ENCODE results near the gene SUMF1.

DNA sequence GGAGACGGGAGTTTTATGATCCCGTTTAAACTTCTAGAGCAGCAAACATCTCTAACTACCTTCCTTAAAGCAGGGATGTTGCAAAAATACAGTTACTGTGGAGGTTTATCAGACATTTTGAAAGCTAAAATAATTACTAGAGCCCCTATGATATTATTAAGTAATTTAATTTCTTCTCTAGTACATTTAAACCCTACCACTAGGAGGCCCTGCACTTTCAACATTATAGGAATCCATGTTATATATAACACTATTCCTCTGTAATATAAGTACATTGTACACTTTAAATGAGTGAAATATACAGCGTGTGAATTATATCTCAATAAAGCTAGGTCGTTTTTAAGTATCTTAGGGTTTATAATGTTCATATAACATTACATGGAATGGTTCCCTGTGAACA, 152.4 kb downstream of the SUMF1 start:
- TF ChIP-seq, protein P1, sequence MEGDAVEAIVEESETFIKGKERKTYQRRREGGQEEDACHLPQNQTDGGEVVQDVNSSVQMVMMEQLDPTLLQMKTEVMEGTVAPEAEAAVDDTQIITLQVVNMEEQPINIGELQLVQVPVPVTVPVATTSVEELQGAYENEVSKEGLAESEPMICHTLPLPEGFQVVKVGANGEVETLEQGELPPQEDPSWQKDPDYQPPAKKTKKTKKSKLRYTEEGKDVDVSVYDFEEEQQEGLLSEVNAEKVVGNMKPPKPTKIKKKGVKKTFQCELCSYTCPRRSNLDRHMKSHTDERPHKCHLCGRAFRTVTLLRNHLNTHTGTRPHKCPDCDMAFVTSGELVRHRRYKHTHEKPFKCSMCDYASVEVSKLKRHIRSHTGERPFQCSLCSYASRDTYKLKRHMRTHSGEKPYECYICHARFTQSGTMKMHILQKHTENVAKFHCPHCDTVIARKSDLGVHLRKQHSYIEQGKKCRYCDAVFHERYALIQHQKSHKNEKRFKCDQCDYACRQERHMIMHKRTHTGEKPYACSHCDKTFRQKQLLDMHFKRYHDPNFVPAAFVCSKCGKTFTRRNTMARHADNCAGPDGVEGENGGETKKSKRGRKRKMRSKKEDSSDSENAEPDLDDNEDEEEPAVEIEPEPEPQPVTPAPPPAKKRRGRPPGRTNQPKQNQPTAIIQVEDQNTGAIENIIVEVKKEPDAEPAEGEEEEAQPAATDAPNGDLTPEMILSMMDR (IDR thresholded peaks at IDR 0.05): no peak
- no peak for TF ChIP-seq POLR2A (IDR thresholded peaks at IDR 0.05)
